Neuron (in vitro differentiated cells): Measurements from ENCODE around the gene UBR1.
"Not testable (repeated sequence)": the region's sequence is repeated elsewhere in the genome, so short reads cannot be mapped to it uniquely, and the experiment has no call there.

Experiments
- H2AFZ ChIP-seq: one replicate; pipeline ENCODE4 v1.6.1; 2013; ENCODE audit warnings: low read depth, mild to moderate bottlenecking, inconsistent platforms, low read length, moderate library complexity
- H3K27me3 ChIP-seq: one replicate; pipeline ENCODE4 v1.6.1; 2013; ENCODE audit warnings: low read length; ENCODE audit not compliant: insufficient read depth
- H3K36me3 ChIP-seq: one replicate; pipeline ENCODE4 v1.6.1; 2013; ENCODE audit warnings: low read length; ENCODE audit not compliant: insufficient read depth
- H3K4me1 ChIP-seq: one replicate; pipeline ENCODE4 v1.6.1; 2013; ENCODE audit warnings: low read length; ENCODE audit not compliant: insufficient read depth
- H3K4me3 ChIP-seq: 2 replicates; pipeline ENCODE4 v1.5.1; 2013; ENCODE audit warnings: mild to moderate bottlenecking, low read length, moderate library complexity
- H3K9me3 ChIP-seq: one replicate; pipeline ENCODE4 v1.6.1; 2013; ENCODE audit warnings: low read length

The UBR1 gene

GRCh38 chr15:43009206-43009605, 96.6 kb downstream of the UBR1 start:
- no peak overlapping the region for H3K4me3 ChIP-seq
- H3K27me3 ChIP-seq = no peaks in the 10 kb centered on the region
- H2AFZ ChIP-seq = no peak overlapping the region
- H3K9me3 ChIP-seq = peaks cover 11% of the 10 kb centered on the region
- no peaks in the 10 kb centered on the region for H3K4me1 ChIP-seq
- H3K36me3 ChIP-seq = peaks cover 60% of the 10 kb centered on the region

DNA sequence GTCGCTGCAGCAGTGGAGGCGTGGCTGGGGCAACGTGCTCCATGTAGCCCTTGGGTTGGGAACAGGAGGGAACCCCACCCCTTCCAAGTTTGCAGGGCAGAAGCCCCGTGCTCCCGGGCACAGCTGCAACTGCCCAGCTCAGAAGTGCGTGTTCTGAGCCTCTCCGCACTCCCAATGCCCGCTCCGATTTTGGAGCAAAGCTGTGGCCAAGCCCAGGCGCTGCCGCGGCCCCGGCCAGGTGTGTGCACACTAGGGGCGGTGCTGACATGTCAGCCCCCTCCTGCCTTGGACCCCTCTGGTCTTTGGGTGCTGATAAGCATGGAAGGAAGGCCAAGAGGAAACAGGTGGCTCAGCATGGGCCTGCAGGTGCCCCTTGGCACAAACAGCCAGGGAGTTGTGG, 97.7 kb downstream of the UBR1 start:
- peaks cover 11% of the 10 kb centered on the region for H3K9me3 ChIP-seq
- no peak overlapping the region for H3K4me3 ChIP-seq
- H3K4me1 ChIP-seq = no peaks in the 10 kb centered on the region
- H3K36me3 ChIP-seq = peaks cover 63% of the 10 kb centered on the region
- no peaks in the 10 kb centered on the region for H3K27me3 ChIP-seq
- no peak overlapping the region for H2AFZ ChIP-seq

DNA sequence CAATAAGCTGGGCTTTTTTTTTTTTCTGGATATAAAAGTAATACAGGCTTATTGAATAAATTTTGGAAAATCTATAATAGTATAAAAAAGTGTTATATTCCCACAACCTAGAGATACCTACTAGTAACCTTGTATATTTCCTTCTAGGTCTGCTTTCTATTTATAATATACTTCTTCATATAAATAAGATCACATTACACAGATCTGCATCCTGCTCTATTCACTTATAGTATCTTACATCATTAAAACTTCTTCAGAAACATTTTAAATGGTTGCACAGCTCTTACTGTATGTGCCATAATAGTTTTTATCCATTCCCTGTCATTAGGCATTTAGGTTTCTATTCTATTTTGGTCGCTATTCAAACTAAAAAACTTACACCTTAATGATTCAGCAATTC, 98.3 kb downstream of the UBR1 start:
- Histone ChIP-seq H3K4me3 (no peak overlapping the region), H3K36me3 (peaks cover 62% of the 10 kb centered on the region), H3K9me3 (peaks cover 11% of the 10 kb centered on the region), H3K4me1 (no peaks in the 10 kb centered on the region), H3K27me3 (no peaks in the 10 kb centered on the region), H2AFZ (no peak overlapping the region)

DNA sequence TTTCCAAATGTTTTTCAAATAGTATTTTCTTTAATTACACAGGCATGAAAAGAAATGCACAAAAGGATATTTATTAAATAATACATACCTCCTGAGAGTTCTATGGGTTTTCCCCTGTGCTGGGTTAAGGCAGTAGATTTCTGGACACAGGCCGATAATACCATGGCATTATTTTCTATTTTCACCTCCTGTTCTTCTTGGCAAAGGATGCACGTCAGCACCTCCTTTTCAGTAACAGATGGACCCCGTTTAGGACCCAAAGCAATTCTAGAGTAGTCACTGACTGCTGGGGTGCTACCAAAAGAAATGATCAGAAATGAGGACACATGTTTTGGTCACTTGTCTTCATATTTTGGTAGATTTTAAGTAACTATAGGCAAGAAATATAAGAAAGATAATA, 98.8 kb downstream of the UBR1 start:
- Histone ChIP-seq H3K27me3 (no peaks in the 10 kb centered on the region), H3K4me3 (no peak overlapping the region), H2AFZ (no peak overlapping the region), H3K36me3 (peaks cover 63% of the 10 kb centered on the region), H3K4me1 (no peaks in the 10 kb centered on the region), H3K9me3 (peaks cover 11% of the 10 kb centered on the region)

DNA sequence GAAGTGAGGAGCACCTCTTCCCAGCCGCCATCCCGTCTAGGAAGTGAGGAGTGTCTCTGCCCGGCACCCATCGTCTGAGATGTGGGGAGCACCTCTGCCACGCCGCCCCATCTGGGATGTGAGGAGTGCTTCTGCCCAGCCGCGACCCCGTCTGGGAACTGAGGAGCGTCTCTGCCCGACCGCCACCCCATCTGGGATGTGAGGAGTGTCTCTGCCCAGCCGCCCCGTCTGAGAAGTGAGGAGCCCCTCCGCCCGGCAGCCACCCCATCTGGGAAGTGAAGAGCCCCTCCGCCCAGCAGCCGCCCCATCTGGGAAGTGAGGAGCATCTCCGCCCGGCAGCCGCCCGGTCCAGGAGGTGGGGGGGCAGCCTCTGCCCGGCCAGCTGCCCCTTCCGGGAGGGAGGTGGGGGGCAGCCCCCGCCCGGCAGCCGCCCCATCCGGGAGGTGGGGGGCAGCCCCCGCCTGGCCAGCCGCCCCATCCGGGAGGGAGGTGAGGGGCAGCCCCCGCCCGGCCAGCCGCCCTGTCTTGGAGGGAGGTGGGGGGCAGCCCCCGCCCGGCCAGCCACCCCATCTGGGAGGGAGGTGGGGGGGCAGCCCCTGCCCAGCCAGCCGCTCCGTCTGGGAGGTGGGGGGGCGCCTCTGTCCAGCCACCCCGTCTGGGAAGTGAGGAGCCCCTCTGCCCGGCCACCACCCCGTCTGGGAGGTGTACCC, 100.8 kb downstream of the UBR1 start:
- H3K27me3 ChIP-seq, H3K4me3 ChIP-seq, H3K4me1 ChIP-seq, H2AFZ ChIP-seq: not testable (repeated sequence)
- H3K36me3 ChIP-seq = peaks cover 51% of the 10 kb centered on the region
- peaks cover 11% of the 10 kb centered on the region for H3K9me3 ChIP-seq

DNA sequence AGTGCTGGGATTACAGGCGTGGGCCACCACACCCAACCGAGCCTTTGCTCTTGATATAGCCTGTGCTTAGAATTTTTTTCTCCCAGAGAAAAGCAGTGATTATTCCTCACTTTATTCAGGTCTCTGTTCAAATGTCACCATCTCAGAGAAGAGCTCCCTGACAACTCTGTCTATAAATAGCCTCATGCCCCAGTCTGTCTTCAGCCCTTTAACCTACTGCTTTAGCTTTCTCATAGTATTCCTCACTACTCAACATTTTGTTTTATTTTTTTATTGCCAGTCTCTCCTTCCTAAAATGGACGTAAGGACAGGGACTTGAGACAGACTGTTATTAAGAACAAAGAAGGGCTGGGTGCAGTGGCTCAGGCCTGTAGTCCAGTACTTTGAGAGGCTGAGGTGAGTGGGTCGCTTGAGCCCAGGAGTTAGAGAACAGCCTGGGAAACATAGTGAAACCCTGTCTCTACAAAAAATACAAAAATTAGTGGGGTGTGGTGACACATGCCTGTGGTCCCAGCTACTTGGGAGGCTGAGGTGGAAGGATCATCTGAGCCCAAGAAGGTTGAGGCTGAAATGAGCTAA, 106.5 kb downstream of the UBR1 start:
- peaks cover 41% of the 10 kb centered on the region for H3K36me3 ChIP-seq
- no peaks in the 10 kb centered on the region for H3K4me1 ChIP-seq

DNA sequence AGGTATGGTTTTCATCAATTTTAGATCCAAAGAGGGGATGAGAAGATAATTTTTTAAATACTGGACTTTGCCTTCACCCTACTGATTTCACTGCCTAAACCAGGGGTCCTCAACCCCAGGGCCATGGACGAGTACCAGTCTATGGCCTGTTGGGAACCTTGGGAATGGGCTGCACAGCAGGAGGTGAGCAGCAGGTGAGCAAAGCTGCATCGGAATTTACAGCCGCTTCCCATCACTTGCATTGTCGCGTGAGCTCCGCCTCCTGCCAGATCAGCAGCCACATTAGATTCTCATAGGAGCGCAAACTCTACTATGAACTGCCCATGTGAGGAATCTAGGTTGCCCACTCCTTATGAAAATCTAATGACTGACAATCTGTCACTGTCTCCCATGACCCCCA, 109.0 kb downstream of the UBR1 start:
- H3K27me3 ChIP-seq = no peaks in the 10 kb centered on the region
- peaks cover 36% of the 10 kb centered on the region for H3K36me3 ChIP-seq
- H3K4me1 ChIP-seq = no peaks in the 10 kb centered on the region
- no peak overlapping the region for H3K4me3 ChIP-seq
- H3K9me3 ChIP-seq = peaks cover 5% of the 10 kb centered on the region
- no peak overlapping the region for H2AFZ ChIP-seq

More for the DNA sequence above, 106.5 kb downstream of the UBR1 start:
- Histone ChIP-seq H2AFZ (no peak overlapping the region), H3K4me3 (no peak overlapping the region), H3K9me3 (peaks cover 5% of the 10 kb centered on the region), H3K27me3 (no peaks in the 10 kb centered on the region)

GRCh38 chr15:42994546-42994945, 111.3 kb downstream of the UBR1 start:
- no peak overlapping the region for H2AFZ ChIP-seq
- H3K36me3 ChIP-seq = peaks cover 45% of the 10 kb centered on the region
- peaks cover 5% of the 10 kb centered on the region for H3K9me3 ChIP-seq
- H3K4me1 ChIP-seq = no peaks in the 10 kb centered on the region
- H3K4me3 ChIP-seq = no peak overlapping the region
- H3K27me3 ChIP-seq = no peaks in the 10 kb centered on the region

- no peak overlapping the region for H3K4me3 ChIP-seq
- H2AFZ ChIP-seq = no peak overlapping the region
- peaks cover 5% of the 10 kb centered on the region for H3K9me3 ChIP-seq
- no peaks in the 10 kb centered on the region for H3K4me1 ChIP-seq
- no peaks in the 10 kb centered on the region for H3K27me3 ChIP-seq
- H3K36me3 ChIP-seq = peaks cover 52% of the 10 kb centered on the region
Measured at GRCh38 chr15:42992626-42993025, 113.2 kb downstream of the UBR1 start.

DNA sequence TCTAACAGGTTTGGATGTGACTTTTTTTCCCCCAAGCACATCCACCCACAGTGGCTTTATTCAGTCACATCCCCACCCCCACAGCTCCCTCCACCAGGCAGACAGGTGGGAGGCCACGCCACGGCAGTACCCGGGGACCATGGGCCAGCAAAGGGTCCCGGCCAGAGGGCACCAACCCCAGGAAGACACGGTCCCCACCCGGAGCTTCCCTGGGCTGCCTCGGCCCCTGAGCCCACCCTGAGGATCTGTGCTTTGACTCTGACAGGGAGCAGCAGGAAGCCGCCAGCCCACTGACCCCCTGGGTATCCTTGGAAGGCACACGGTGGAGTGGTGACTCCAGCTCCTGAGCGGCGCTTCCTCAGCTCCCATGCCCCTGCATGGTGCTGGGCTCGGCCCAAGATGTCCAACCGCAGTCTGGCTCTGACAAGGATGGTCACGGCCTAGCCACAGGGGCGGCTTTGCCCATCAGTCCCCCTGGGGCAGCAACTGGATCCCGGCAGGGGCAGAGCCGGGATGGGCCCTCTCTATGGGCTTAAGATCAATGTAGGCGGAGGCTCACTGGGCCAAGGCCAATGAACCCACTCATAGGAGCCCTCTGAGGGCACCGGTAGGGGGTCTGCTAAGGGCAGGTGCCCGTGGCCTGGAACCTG, 119.0 kb downstream of the UBR1 start:
- H3K4me1 ChIP-seq = no peaks in the 10 kb centered on the region
- H3K27me3 ChIP-seq = no peaks in the 10 kb centered on the region
- H3K36me3 ChIP-seq = peaks cover 64% of the 10 kb centered on the region
- no peak overlapping the region for H2AFZ ChIP-seq
- no peaks in the 10 kb centered on the region for H3K9me3 ChIP-seq
- no peak overlapping the region for H3K4me3 ChIP-seq

GRCh38 chr15:42984493-42985034, 121.3 kb downstream of the UBR1 start:
- peaks cover 66% of the 10 kb centered on the region for H3K36me3 ChIP-seq
- H3K4me3 ChIP-seq = no peak overlapping the region
- no peak overlapping the region for H2AFZ ChIP-seq
- no peaks in the 10 kb centered on the region for H3K4me1 ChIP-seq
- H3K9me3 ChIP-seq = no peaks in the 10 kb centered on the region
- H3K27me3 ChIP-seq = no peaks in the 10 kb centered on the region

DNA sequence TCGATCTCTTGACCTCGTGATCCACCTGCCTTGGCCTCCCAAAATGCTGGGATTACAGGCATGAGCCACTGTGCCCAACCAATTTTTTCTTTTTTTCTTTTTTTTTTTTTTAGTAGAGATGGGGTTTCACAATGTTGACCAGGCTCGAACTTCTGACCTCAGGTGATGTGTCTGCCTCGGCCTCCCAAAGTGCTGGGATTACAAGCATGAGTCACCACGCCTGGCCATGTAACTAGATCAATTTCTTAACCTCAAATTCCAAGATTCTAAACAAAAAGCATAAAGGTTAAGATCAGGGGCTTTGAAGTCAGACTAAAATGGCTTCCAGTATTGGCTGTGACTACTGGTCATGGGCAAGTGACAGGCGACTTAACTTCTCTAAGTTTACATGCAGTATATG, 126.7 kb downstream of the UBR1 start:
- H2AFZ ChIP-seq, H3K4me3 ChIP-seq, H3K4me1 ChIP-seq, H3K27me3 ChIP-seq, H3K9me3 ChIP-seq: not testable (repeated sequence)
- H3K36me3 ChIP-seq = peaks cover 75% of the 10 kb centered on the region

- H3K4me1 ChIP-seq = no peaks in the 10 kb centered on the region
- peaks cover 10% of the 10 kb centered on the region for H3K9me3 ChIP-seq
- H3K4me3 ChIP-seq = no peak overlapping the region
- no peaks in the 10 kb centered on the region for H3K27me3 ChIP-seq
- no peak overlapping the region for H2AFZ ChIP-seq
- peaks cover 75% of the 10 kb centered on the region for H3K36me3 ChIP-seq
Measured at GRCh38 chr15:42974202-42974862, 131.5 kb downstream of the UBR1 start.
